ENCODE results near the gene KCNQ1OT1.

Gene KCNQ1OT1

GRCh38 chr11:2741006-2741376 lies 41.2 kb upstream of the KCNQ1OT1 start:
- TF ChIP-seq, protein P1, sequence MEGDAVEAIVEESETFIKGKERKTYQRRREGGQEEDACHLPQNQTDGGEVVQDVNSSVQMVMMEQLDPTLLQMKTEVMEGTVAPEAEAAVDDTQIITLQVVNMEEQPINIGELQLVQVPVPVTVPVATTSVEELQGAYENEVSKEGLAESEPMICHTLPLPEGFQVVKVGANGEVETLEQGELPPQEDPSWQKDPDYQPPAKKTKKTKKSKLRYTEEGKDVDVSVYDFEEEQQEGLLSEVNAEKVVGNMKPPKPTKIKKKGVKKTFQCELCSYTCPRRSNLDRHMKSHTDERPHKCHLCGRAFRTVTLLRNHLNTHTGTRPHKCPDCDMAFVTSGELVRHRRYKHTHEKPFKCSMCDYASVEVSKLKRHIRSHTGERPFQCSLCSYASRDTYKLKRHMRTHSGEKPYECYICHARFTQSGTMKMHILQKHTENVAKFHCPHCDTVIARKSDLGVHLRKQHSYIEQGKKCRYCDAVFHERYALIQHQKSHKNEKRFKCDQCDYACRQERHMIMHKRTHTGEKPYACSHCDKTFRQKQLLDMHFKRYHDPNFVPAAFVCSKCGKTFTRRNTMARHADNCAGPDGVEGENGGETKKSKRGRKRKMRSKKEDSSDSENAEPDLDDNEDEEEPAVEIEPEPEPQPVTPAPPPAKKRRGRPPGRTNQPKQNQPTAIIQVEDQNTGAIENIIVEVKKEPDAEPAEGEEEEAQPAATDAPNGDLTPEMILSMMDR (IDR thresholded peaks at IDR 0.05; ENCODE audit: control extremely low read depth, extremely low read depth, low read depth, missing control alignments) = no peak
- ChIA-PET POLR2A (no interaction called here), CTCF (no interaction called here)
- DNase-seq (ENCODE audit: extremely low spot score) = no peak

GRCh38 chr11:2740275-2740940 lies 40.6 kb upstream of the KCNQ1OT1 start:
- ChIA-PET POLR2A (no interaction called here), CTCF (no interaction called here)
- TF ChIP-seq, protein P1 (IDR thresholded peaks at IDR 0.05; ENCODE audit: control extremely low read depth, extremely low read depth, low read depth, missing control alignments) = no peak
- DNase-seq (ENCODE audit: extremely low spot score) = no peak

- ChIA-PET CTCF (no interaction called here), POLR2A (no interaction called here)
- no peak for DNase-seq (ENCODE audit: extremely low spot score)
- TF ChIP-seq, protein P1 (IDR thresholded peaks at IDR 0.05; ENCODE audit: control extremely low read depth, extremely low read depth, low read depth, missing control alignments) = no peak
Measured at GRCh38 chr11:2739531-2740274, 39.9 kb upstream of the KCNQ1OT1 start.

DNA sequence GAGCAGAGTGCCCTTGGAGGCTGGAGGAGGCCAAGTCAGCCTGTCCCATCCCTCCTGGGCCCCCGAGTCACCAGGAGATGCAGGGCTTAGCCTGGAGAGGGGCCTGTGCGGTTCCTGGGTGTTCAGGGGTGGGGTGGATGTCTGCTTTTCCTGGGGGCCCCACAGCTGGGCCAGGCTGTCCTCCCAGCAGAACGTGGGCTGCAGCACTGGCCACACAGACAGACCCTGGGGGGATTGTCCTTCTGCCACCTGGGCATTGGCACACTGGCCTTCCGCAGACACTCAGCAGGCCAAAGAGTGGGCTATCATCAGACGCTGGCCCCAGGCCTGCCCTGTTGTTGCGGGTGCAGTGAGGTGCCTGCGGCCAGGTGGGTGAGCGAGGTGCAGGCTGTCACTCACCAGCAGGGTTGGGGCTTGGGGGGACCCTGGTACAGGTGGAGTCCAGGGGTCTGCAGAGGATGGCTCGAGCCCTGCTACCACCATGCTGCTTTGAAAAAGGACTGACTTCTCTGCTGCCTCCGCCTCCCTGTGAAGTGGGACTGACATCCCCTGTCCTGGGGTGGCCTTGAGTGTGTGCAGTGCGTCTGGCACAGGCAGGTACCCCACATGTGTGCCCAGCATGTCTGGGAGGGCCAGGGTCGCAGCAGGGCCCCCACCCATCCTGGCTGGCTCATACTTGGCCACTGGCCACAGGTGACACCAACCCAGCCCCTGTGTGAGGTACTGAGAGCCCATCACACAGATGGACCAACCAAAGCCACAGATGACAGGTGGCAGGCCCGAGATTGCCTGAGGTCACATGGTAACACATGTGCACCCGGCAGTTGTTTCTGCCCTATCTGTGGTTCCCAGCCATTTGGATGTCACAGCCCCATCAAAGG lies 39.0 kb upstream of the KCNQ1OT1 start:
- TF ChIP-seq, protein P1 (IDR thresholded peaks at IDR 0.05; ENCODE audit: control extremely low read depth, extremely low read depth, low read depth, missing control alignments) = no peak
- POLR2A ChIA-PET = no interaction called here
- CTCF ChIA-PET = no interaction called here
- DNase-seq (ENCODE audit: extremely low spot score) = no peak

DNA sequence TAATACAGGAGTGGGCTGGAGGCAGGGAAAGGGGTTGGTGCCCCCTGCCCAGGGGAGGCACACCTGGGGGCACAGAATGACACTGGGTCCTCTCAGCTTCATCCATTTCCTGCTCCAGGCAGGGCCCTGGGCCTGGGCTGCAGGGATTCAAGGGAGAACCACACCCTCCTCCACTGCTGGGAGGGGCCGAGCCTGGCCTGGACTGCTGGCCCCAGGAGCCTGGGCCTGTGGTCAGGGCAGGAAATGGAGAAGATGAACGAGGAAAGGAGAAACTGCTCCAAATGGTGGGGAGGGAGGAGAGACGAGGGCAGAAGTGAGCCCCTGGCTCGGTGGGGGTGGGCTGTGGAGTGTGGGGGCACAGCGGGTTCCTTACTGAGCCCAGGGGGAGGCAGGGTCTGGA lies 38.1 kb upstream of the KCNQ1OT1 start:
- POLR2A ChIA-PET = no interaction called here
- CTCF ChIA-PET = no interaction called here
- no peak for DNase-seq (ENCODE audit: extremely low spot score)
- TF ChIP-seq, protein P1 (IDR thresholded peaks at IDR 0.05; ENCODE audit: control extremely low read depth, extremely low read depth, low read depth, missing control alignments) = no peak

DNA sequence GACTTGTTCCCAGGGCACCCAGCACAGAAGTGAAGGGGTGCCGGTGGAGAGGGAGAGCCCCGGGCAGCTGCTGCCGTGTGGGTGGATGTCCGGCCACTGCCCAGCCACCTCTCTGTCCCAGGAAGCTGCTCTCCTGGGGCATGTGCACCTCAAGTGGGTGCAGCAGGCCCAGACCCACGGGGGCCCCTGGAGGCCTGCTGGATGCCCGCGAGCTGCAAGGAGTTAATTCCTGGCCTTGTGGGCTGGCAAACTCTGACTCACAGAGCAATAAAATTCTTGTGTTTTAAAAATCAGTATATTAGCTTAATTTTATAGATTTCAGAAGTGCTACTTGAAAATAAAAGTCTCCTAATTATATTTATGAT lies 37.4 kb upstream of the KCNQ1OT1 start:
- CTCF ChIA-PET = interaction anchor here (1.2 kb wide), 1 partner anchor 15 kb away, joined by 4 read pairs; no protein-coding TSS in a partner anchor

More for the DNA sequence above, 37.4 kb upstream of the KCNQ1OT1 start:
- TF ChIP-seq, protein P1 (IDR thresholded peaks at IDR 0.05; ENCODE audit: control extremely low read depth, extremely low read depth, low read depth, missing control alignments) = no peak
- POLR2A ChIA-PET = no interaction called here
- DNase-seq (ENCODE audit: extremely low spot score) = no peak
